ENCODE results near the gene IRF4.

IRF4 gene

GRCh38 chr6:343960-344815, 47.4 kb upstream of the IRF4 start:
- H3K79me1 ChIP-seq (ENCODE audit: low read length): no peaks in the 10 kb centered on the region
- H2AK5ac ChIP-seq (ENCODE audit: low read length): no peak overlapping the region
- no peak overlapping the region for H3K4me2 ChIP-seq (ENCODE audit: low read length)
- no peak overlapping the region for H3K9ac ChIP-seq (ENCODE audit: low read length)
- no peak overlapping the region for H3K27ac ChIP-seq (ENCODE audit: low read depth, low read length)
- H3K79me2 ChIP-seq (ENCODE audit: control insufficient read depth, insufficient read depth, low read length, poor library complexity): no peaks in the 10 kb centered on the region
- no peak overlapping the region for H3K14ac ChIP-seq (ENCODE audit: low read length)
- no peak overlapping the region for H2BK120ac ChIP-seq (ENCODE audit: insufficient read depth, low read length, poor library complexity)
- no peaks in the 10 kb centered on the region for H3K4me1 ChIP-seq (ENCODE audit: control insufficient read depth in 1 of 2, insufficient read depth in 2 of 2, low read length in 2 of 2)
- H3K23ac ChIP-seq (ENCODE audit: low read length): no peak overlapping the region
- no peak for DNase-seq
- no peak overlapping the region for H2BK5ac ChIP-seq (ENCODE audit: low read depth, low read length, poor library complexity)
- WGBS (ENCODE audit: extremely low coverage, insufficient coverage, insufficient read length): no CpG with 5 or more reads among the region's 20 CpGs
- no peak overlapping the region for H2AFZ ChIP-seq (ENCODE audit: insufficient read depth, low read length, poor library complexity)
- no peak overlapping the region for H2BK12ac ChIP-seq (ENCODE audit: low read length)
- H4K12ac ChIP-seq (ENCODE audit: low read depth, low read length): no peak overlapping the region
- H3K36me3 ChIP-seq (ENCODE audit: control insufficient read depth in 1 of 2, insufficient read depth in 2 of 2, low read length in 2 of 2): peaks cover 3 to 13% of the 10 kb centered on the region in 2 experiments
- no peak overlapping the region for H3K18ac ChIP-seq (ENCODE audit: low read length)
- H4K8ac ChIP-seq (ENCODE audit: low read depth, low read length): no peak overlapping the region
- H3K9me3 ChIP-seq (ENCODE audit: insufficient read depth, low read depth, low read length): peaks cover 57% of the 10 kb centered on the region
- no peak overlapping the region for H3K4me3 ChIP-seq (ENCODE audit: low read depth, low read length)
- H3K4ac ChIP-seq (ENCODE audit: low read depth, low read length): no peak overlapping the region
- H4K91ac ChIP-seq (ENCODE audit: low read depth, low read length): no peak overlapping the region
- H3K27me3 ChIP-seq (ENCODE audit: insufficient read depth, low read length): no peaks in the 10 kb centered on the region

DNA sequence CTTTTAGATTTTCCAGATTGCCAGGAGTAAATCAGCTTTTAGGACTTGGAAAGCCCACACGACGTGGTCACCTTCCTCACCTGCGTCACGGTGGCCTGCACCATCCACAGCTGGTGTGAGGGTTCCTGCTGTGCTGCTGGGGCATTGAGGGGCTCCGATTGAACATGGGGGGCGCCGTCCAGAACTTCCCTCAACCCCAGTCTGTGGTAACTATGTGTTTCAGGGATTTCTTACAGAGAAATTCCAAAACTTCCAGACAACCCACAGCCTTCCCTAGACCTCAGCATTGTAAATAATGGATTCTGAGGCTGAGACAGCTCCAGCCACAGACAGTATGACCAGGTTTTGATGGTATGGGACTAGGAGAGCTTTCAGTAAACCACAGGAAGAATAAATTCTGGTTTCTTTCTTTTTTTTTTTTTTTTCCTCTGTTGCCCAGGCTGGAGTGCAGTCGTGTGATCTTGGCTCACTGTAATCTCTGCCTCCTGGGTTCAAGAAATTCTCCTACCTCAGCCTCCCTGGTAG, 46.7 kb upstream of the IRF4 start:
- Histone ChIP-seq H4K8ac (ENCODE audit: low read depth, low read length) (no peak overlapping the region), H4K12ac (ENCODE audit: low read depth, low read length) (no peak overlapping the region), H2AK5ac (ENCODE audit: low read length) (no peak overlapping the region), H2BK5ac (ENCODE audit: low read depth, low read length, poor library complexity) (no peak overlapping the region), H2BK12ac (ENCODE audit: low read length) (no peak overlapping the region), H3K18ac (ENCODE audit: low read length) (no peak overlapping the region), H3K9ac (ENCODE audit: low read length) (no peak overlapping the region), H3K79me2 (ENCODE audit: control insufficient read depth, insufficient read depth, low read length, poor library complexity) (no peaks in the 10 kb centered on the region), H3K36me3 (ENCODE audit: control insufficient read depth in 1 of 2, insufficient read depth in 2 of 2, low read length in 2 of 2) (peaks cover 7 to 13% of the 10 kb centered on the region in 2 experiments), H3K4ac (ENCODE audit: low read depth, low read length) (no peak overlapping the region), H2AFZ (ENCODE audit: insufficient read depth, low read length, poor library complexity) (no peak overlapping the region), H3K4me1 (ENCODE audit: control insufficient read depth in 1 of 2, insufficient read depth in 2 of 2, low read length in 2 of 2) (no peaks in the 10 kb centered on the region), H2BK120ac (ENCODE audit: insufficient read depth, low read length, poor library complexity) (no peak overlapping the region), H3K9me3 (ENCODE audit: insufficient read depth, low read depth, low read length) (peaks cover 63% of the 10 kb centered on the region), H3K27ac (ENCODE audit: low read depth, low read length) (no peak overlapping the region), H4K91ac (ENCODE audit: low read depth, low read length) (no peak overlapping the region), H3K27me3 (ENCODE audit: insufficient read depth, low read length) (no peaks in the 10 kb centered on the region), H3K23ac (ENCODE audit: low read length) (no peak overlapping the region), H3K14ac (ENCODE audit: low read length) (no peak overlapping the region), H3K4me2 (ENCODE audit: low read length) (no peak overlapping the region), H3K79me1 (ENCODE audit: low read length) (no peaks in the 10 kb centered on the region), H3K4me3 (ENCODE audit: low read depth, low read length) (no peak overlapping the region)
- DNase-seq: no peak
- WGBS (ENCODE audit: extremely low coverage, insufficient coverage, insufficient read length): no CpG with 5 or more reads among the region's 8 CpGs

DNA sequence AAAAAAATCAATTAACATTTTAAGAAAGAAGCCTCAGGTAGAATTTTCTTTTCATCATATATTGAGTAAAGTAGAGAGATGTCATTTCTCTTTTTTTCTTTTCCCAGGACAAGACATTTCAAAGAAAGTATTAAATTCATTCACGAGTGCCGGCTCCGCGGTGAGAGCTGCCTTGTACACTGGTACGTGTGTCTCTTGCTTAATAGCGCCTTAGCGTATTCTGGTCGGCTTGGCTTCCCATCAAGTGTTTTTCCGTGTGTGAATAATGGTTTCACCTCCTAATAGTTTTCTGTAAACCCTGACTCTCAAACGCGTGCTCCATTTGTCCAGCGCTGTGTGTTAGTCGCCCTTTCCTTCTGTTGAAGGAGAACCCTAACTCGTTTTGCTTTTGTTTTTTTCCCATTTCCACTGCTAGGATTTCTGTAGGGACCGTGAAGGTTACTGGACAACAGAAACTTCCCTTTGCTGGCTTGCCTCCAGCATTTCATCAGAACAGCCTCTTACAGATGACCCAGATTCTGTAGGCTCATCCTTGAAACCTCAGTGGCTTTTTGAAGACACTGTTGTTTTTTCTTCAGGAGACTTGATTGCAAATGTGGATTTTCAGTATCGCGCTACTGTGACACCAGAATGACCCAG, 45.7 kb upstream of the IRF4 start:
- Histone ChIP-seq H3K27ac (ENCODE audit: low read depth, low read length) (no peak overlapping the region), H3K9me3 (ENCODE audit: insufficient read depth, low read depth, low read length) (peaks cover 57% of the 10 kb centered on the region), H3K23ac (ENCODE audit: low read length) (no peak overlapping the region), H3K9ac (ENCODE audit: low read length) (no peak overlapping the region), H3K79me1 (ENCODE audit: low read length) (no peaks in the 10 kb centered on the region), H3K4me1 (ENCODE audit: control insufficient read depth in 1 of 2, insufficient read depth in 2 of 2, low read length in 2 of 2) (no peaks in the 10 kb centered on the region), H3K18ac (ENCODE audit: low read length) (no peak overlapping the region), H3K4ac (ENCODE audit: low read depth, low read length) (no peak overlapping the region), H3K4me3 (ENCODE audit: low read depth, low read length) (no peak overlapping the region), H4K8ac (ENCODE audit: low read depth, low read length) (no peak overlapping the region), H3K27me3 (ENCODE audit: insufficient read depth, low read length) (no peaks in the 10 kb centered on the region), H2BK12ac (ENCODE audit: low read length) (no peak overlapping the region), H3K36me3 (ENCODE audit: control insufficient read depth in 1 of 2, insufficient read depth in 2 of 2, low read length in 2 of 2) (peaks cover 7 to 13% of the 10 kb centered on the region in 2 experiments), H3K14ac (ENCODE audit: low read length) (no peak overlapping the region), H3K79me2 (ENCODE audit: control insufficient read depth, insufficient read depth, low read length, poor library complexity) (no peaks in the 10 kb centered on the region), H2AK5ac (ENCODE audit: low read length) (no peak overlapping the region), H4K91ac (ENCODE audit: low read depth, low read length) (no peak overlapping the region), H4K12ac (ENCODE audit: low read depth, low read length) (no peak overlapping the region), H3K4me2 (ENCODE audit: low read length) (no peak overlapping the region), H2BK120ac (ENCODE audit: insufficient read depth, low read length, poor library complexity) (no peak overlapping the region), H2BK5ac (ENCODE audit: low read depth, low read length, poor library complexity) (no peak overlapping the region), H2AFZ (ENCODE audit: insufficient read depth, low read length, poor library complexity) (no peak overlapping the region)
- no peak for DNase-seq
- no CpG with 5 or more reads among the region's 17 CpGs for WGBS (ENCODE audit: extremely low coverage, insufficient coverage, insufficient read length)

- Histone ChIP-seq H3K14ac (ENCODE audit: low read length) (no peak overlapping the region), H3K79me1 (ENCODE audit: low read length) (no peaks in the 10 kb centered on the region), H2BK5ac (ENCODE audit: low read depth, low read length, poor library complexity) (no peak overlapping the region), H3K4me3 (ENCODE audit: low read depth, low read length) (no peak overlapping the region), H4K8ac (ENCODE audit: low read depth, low read length) (no peak overlapping the region), H2BK12ac (ENCODE audit: low read length) (no peak overlapping the region), H3K27ac (ENCODE audit: low read depth, low read length) (no peak overlapping the region), H3K9me3 (ENCODE audit: insufficient read depth, low read depth, low read length) (peaks cover 58% of the 10 kb centered on the region), H3K79me2 (ENCODE audit: control insufficient read depth, insufficient read depth, low read length, poor library complexity) (no peaks in the 10 kb centered on the region), H3K4me1 (ENCODE audit: control insufficient read depth in 1 of 2, insufficient read depth in 2 of 2, low read length in 2 of 2) (no peaks in the 10 kb centered on the region), H2AFZ (ENCODE audit: insufficient read depth, low read length, poor library complexity) (no peak overlapping the region), H4K12ac (ENCODE audit: low read depth, low read length) (no peak overlapping the region), H3K4me2 (ENCODE audit: low read length) (no peak overlapping the region), H3K27me3 (ENCODE audit: insufficient read depth, low read length) (no peaks in the 10 kb centered on the region), H3K18ac (ENCODE audit: low read length) (no peak overlapping the region), H2AK5ac (ENCODE audit: low read length) (no peak overlapping the region), H3K36me3 (ENCODE audit: control insufficient read depth in 1 of 2, insufficient read depth in 2 of 2, low read length in 2 of 2) (peaks cover 7 to 10% of the 10 kb centered on the region in 2 experiments), H3K23ac (ENCODE audit: low read length) (no peak overlapping the region), H2BK120ac (ENCODE audit: insufficient read depth, low read length, poor library complexity) (no peak overlapping the region), H3K9ac (ENCODE audit: low read length) (no peak overlapping the region), H3K4ac (ENCODE audit: low read depth, low read length) (no peak overlapping the region), H4K91ac (ENCODE audit: low read depth, low read length) (no peak overlapping the region)
- WGBS (ENCODE audit: extremely low coverage, insufficient coverage, insufficient read length): no CpG with 5 or more reads among the region's 10 CpGs
- DNase-seq: no peak
These were observed 45.0 kb upstream of the IRF4 start for GRCh38 chr6:346386-347030.

Data from trophoblast cell (in vitro differentiated cells and primary cell).